ENCODE data around the gene LITAF.
"Not testable (repeated sequence)": the region's sequence is repeated elsewhere in the genome, so short reads cannot be mapped to it uniquely, and the experiment has no call there.

LITAF gene

DNA sequence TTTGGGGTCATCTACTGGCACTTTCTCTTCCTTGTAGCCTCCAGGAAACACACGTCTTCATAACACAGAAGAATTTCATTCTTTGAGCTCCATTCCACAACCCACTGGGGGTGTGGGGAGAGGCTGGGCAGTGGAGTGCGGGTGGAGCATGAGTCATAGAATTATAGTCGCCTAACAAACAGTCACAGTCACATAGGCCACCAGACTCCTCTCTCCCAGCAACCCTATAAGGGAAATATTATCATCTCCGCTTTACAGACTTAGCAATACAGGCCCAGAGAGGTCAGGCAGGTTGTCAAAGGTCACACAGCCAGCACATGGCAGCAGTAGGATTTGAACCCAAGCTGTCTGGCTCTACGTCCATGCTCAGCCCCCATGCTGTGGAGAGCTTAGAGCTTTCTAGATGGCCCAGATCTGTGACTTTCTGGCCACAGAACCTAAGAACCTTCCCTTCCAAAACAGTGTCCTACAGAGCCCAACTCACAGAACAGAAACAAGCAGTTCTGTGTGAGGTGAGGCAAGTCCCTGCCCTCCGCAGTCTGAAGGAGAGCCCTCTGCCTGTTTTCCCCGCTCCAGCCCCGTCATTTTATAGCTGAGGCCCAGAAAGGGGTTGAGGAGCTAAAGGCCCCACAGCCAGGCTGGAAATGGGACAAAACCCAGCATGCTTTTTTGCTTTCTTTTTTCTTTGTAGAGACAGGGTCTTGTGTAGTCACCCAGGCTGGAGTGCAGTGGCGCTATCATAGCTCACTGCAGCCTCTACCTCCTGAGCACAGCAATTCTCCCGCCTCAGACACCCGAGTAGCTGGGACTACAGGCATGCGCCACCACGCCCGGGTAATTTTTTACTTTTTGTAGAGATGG, 10.7 kb upstream of the LITAF start:
- DNase-seq: no peak

DNA sequence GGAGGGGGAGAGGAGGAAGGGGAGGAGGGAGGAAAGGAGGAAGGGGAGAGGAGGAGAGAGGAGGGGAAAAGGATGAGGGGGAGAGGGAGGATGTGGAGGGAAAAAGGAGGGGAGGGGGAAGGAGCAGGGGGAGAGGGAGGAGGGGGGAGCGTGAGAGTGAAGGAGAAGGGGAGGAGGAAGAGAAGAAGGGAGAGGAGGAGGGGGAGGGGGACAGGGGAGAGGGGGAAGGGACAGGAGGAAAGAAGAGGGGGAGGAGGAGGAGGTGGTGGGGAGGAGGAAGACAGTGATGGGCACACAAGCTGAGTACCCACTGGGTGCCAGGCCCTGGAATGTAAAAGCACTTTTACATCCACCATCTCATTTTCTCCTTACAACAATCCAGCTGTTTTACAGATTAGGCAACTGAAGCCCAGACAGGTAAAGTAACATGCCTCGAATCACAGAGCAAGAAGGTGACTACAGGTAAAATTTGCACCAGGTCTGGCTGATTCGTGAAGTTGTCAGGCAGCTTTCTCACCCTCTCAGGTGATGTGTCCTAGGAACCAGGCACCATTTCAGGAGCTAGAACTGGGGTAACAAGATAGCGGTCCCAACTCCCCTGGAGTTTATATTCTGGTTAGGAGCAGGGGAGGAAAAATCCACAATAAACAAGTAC, 10.0 kb upstream of the LITAF start:
- no peak for DNase-seq

DNA sequence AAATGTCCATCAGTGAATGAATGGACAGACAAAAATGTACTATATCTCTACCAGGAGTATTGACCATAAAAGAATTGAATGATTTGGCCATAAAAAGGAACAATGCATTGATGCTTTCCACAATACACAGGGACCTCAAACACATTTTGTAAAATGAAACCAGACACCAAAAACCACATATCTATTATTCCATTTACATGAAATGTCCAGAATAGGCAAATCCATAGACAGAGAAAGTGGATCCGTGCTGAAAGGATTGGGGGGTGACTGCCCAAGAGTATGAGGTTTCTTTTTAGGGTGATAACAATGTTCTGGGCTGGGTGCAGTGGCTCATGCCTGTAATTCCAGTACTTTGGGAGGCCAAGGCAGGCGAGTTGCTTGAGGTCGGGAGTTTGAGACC, 6.9 kb upstream of the LITAF start:
- no peak for DNase-seq

DNA sequence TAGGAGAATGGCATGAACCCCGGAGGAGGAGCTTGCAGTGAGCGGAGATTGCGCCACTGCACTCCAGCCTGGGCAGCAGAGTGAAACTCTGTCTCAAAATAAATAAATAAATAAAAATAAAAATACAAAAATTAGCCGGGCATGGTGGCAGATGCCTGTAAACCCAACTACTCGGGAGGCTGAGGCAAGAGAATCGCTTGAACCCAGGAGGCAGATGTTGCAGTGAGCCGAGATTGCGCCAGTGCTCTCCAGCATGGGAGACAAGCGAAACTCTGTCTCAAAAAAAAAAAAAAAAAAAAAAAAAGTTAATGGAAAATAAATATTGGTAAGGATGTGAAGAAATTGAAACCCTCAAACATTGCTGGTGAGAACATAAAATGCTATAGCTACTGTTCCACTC, 6.4 kb upstream of the LITAF start:
- DNase-seq: not testable (repeated sequence)

DNA sequence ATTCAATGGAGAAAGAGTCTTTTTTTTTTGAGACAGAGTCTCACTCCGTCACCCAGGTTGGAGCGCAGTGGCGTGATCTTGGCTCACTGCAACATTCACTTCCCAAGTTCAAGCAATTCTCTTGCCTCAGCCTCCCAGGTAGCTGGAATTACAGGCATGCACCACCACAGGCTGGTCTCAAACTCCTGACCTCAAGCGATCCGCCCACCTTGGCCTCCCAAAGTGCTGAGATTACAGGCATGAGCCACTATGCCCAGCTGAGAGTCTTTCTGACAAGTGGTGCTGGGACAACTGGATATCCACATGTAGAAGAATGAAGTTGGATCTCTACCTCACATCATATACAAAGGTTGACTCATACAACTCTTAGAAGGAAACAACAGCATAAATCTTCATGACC, 4.9 kb upstream of the LITAF start:
- not testable (repeated sequence) for DNase-seq

DNA sequence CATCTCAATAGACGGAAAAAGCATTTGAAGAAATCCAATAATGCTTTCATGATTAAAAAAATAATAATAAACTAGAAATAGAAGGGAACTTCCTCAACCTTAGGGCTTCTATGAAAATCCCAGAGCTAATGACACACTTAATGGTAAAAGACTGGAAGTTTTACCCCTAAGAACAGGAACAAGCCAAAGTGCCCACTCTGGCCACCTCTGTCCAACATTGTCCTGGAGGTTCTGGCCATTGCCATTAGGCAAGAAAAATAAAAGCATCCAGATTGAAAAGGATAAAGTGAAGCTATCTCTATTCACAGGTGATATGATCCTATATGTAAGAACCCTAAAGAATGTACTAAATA, 2.5 kb upstream of the LITAF start:
- no peak for DNase-seq

DNA sequence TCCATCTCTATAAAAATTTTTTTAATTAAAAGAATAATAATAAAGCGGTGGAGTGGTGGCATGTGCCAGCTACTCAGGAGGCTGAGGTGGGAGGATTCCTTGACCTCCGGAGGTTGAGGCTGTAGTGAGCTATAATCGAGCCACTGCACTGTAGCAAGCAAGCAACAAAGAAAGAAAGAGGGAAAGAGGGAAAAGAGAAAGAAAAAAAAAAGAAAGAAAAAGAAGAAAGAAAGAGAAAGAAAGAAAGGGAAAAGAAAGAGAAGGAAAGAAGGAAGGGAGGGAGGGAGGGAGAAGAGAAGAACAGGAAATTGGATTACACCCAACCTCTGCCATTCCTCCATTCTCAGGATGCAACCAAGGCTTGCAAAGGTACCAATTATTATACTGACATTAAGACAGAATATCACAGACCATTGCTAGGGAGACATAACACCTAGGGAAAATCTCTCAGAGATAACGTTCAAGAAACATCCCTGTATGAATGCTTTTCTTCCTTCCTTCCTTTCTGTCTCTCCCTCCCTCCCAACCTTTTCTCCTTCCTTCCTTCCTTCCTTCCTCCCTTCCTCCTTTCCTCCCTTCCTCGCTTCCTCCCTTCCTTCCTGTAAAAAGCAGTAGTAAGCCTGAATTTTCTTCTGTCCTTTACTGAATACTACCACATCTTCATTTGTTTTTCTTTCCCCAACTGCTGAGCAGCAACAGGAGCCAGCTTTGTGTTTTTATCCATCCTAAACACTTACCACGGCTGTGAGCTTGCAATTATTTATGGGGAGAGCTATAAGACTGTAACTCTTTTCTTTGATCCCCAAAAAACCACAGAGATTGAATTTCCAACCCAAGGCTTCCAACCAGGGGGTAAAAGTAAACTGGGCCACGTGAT, 1.8 kb upstream of the LITAF start:
- no peak for DNase-seq

DNA sequence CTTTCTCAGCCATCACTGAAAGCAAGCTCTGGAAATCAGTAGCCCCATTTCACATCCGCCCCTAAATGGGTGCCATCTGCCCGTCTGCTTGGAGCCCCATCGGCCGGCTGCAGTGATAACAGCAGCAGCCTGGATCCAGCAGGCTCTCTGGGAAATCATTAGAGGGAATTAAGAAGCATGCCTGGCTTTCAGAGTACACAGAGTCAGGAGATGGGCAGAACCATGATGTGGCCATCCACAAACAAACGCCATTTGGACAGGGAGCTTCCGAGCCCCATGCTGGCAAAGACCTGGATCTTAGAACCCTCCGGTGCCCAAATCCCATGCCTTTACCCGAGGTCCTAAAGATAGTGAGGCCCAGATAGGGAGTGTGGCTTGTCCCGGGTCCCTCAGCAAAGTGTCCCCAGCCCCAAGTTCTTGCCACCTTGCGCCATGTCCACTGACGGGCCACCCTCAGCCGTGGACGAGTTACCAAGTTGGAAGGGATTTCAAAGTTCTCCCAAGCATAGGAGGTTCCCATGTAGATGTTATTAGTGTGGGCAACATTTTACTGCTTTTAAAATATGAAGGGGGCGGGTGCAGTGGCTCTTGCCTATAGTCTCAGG, 1.0 kb upstream of the LITAF start:
- no peak for DNase-seq

DNA sequence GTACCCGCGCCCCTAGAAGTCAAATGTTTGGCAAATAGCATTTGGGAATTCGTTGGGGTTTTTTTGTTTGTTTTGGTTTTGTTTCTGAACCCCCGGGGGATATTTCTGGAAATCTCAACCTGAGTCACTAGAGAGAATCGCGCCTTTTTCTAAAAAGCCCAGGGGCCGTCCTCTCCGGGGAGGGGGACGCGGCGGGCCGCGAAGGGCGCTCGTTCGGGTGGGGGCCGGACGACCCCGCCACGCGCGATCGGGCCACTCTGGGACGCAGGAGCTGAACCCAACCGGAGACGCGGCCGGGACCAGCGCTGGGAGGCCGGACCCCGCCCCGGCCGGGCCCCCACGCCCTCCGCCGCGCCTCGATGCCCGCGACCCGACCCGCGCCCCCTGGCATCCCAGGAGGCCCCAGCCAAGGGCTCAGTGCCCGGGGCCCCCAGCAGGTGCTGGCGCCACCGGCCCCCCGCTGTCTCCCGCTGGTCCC, 302 bp downstream of the LITAF start:
- DNase-seq: no peak

DNA sequence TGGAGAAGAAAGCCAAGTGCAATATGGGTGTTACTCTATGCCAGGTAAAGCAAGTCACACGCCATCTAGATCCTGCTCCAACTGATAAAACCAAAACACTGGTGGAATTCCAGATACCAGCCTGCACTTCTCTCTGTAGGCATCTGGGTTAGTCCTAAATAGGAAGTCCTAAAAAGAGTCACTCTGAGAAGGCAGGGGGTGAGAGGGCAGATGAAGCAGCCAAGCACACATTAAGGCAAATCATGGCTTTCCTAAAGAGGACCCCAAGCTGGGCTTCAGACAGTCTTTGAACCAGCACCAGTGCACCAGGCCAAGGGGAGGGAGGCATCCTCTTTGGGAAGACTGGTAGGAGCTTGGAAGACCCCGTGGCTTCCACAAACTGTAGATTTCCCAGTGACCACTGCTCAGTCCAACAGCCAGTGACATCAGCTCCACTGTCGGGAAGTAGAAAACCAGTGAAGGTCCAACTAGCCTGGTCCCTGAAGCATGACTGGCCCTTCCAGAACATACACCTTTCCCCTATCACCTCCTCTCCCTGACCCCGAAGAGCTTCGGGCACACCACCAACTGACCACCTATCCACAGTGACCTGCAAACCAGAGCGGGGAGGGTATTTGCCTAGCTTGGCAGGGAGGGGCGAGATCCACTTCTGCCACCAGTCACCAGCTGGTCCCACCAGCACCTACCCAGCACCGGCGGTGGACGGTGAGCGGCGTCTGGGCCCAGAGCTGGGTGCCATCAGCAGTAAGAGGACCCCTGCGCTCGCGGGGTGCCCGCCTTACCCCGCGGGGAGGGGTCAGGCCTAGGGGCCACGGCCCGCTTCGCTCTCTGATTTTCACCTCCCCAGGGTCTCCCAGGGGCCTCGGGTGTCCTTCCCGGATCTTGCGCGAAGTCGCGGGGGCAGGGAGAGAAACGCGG, 1.0 kb downstream of the LITAF start:
- no peak for DNase-seq

DNA sequence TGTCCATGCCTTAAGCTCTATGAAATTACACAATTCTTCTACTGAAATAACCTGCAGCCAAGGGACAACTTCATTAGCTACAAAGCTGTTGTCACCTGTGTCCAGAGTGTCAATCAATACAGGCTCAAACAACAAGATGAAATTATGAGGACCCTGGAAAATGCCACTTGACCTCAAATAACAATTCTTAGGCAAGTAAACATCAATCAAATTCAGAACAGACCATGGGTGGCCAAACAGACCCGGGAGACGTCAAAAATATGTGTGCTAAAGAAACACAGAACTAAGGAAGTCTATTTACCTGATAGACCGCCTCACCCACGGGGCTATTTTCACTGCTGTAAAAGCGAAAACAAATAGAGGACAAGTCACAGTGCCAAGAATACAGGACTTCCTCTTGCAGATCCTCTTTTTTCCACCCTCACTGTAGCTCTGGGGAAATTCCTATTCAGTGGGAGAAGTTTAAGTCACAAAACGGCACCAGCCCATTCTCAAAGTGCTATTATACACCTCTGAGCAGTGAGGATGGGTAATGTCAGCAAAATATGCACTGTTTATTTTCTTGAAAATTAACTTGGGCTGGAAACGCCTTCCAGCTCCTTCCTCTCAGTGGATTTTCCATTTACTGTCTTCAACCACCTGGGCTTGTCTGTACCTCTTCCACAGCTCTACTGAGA, 2.7 kb downstream of the LITAF start:
- DNase-seq: no peak

DNA sequence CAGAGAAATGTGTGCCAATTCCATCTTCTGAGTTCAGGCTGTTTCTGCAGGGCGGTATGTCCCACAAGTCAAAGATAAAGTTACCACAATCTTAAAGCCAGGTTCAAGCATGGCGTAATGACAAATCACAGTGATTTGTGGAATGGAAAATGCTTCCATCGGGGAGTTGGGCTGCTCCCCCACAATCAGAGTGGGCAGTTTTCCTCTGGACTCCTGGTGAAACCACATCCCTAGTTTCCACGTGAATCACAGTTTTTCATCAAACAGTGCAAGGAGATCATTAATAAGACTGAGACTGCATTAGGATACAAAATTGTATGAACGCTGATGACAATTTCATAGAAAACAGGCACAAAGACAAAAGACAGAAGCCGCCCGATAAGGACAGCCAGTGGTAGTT, 3.6 kb downstream of the LITAF start:
- DNase-seq: no peak

DNA sequence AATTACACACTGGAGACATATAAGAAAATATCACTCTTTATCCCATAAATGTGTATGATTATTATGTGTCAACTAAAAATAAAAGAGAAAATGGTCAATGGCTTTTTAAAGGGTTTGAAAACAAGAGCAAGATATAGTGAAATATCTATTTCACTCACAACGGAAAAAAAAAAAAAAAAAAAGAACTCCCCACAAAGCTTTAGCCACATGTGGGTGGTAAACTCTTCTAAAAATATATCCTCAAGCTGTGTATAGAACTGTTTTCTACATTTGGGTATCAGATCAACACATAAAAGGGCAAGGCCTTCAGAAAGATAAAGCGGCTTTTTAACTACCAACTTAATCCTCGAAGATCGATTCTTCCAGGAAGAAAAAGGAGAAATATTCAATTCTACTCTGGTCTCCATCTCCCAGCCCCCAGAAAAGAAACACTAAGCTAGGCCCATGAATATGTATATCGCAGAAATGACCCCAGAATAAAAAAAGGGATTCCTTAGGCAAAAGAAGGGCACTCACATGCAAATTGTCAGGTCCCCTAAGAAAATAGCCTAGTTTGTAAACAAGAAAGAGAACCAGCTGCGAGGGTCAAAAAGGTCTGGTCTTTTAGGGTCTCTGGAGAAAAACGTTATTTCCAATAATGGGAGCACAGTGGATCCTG, 4.4 kb downstream of the LITAF start:
- DNase-seq: no peak

DNA sequence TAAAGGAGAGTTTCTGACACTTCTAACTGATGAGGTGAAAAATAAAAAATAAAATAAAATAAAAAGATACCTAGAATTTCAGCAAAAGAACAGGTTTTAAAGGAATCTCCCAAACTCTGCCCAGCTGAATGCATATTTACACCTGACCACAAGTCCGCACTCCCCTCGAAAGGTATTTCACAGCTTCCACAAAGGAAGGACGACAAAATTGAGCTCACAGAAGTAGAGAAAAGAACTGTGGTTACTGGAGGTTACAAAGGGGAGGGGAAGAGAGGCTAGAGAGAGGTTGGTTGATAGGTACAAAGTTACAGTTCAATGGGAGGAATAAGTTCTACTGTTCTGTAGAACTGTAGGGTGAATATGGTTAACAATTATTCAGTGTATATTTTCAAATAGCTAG, 5.0 kb downstream of the LITAF start:
- DNase-seq: no peak

DNA sequence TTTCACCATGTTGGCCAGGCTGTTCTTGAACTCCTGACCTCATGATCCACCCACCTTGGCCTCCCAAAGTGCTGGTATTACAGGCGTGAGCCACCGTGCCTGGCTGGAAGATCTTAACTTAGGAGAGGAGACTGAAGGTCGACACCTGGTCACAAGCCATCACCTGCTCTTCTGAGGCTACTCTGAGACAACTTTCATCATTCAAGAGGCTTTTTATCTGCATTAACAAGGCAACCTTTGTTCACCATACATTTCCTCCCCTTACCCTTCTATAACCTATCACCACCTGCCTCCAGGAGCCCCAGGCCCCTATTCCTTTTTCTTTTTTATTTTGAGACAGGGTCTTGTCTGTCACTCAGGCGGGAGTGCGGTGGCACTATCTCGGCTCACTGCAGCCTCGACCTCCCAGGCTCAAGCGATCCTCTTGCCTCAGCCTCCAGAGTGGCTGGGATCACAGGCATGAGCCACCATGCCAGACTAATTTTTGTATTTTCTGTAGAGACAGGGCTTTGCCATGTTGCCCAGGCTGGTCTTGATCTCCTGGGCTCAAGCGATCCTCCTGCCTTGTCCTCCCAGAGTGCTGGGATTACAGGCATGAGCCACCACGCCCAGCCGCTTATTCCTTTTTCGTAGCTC, 6.2 kb downstream of the LITAF start:
- DNase-seq: no peak

DNA sequence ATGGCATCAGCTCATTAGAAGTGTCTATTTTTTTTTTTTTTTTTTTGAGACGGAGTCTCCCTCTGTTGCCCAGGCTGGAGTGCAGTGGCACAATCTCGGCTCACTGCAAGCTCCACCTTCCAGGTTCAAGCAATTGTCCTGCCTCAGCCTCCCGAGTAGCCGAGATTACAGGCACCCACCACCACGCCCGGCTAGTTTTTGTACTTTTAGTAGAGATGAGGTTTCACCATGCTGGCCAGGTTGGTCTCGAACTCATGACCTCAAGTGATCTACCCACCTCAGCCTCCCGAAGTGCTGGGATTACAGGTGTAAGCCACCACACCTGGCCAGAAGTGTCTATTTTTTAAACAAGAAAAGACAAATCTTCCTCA, 9.4 kb downstream of the LITAF start:
- DNase-seq: not testable (repeated sequence)

DNA sequence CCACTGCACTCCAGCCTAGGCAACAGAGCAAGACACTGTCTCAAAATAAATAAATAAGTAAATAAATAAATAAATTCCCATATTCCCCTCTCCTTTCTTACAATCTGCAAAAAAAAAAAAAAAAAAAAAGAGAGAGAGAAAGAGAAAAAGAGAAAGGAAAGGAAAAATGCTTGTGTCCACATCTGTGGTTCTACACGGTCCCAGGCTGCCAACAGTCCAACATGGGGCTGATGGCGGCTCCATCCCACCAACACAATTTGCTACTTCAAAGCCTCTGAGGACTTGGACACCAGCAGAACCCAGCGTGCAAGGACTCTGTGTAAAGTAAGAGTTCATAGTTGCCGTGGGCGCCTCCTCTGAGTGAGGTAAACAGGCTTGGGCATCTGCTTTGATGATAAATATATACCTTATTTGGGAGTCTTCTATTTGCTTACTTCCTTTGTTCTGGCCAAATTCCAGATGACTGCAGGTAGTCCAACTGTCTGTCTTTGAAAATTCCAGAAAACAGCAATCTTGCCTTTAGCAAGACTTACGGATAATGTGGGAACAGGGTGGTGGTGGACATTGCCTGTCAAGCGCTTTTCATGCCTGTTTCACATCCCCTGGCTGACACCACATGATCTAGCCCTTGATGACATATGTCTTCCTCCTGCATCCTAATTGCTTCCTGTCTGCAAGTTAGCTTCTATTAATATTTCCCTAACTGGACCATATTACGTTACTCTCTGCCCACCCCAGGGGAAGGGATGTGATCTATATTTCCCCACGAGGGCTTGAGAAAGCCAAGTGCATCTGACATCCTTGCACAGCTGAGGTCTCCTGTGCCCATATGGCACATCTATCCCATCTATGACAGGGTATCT, 10.1 kb downstream of the LITAF start:
- no peak for DNase-seq

DNA sequence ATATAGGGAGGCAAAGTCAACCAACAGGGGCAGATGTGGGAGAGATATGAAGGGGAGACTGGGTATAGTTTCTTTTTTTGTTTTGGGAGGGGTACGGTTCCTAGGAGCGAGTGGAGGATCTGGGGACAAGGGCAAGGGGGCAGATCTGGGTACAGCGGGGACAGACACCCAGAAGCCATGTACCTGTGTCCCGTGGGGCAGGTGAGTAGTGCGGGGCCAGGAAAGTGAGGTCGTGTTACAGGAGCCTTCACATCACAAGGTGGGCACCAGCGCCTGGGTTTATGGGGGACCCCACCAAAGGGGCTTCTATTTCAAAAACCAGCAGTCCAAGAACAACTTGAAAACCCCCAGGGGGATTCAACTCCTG, 11.5 kb downstream of the LITAF start:
- no peak for DNase-seq

DNA sequence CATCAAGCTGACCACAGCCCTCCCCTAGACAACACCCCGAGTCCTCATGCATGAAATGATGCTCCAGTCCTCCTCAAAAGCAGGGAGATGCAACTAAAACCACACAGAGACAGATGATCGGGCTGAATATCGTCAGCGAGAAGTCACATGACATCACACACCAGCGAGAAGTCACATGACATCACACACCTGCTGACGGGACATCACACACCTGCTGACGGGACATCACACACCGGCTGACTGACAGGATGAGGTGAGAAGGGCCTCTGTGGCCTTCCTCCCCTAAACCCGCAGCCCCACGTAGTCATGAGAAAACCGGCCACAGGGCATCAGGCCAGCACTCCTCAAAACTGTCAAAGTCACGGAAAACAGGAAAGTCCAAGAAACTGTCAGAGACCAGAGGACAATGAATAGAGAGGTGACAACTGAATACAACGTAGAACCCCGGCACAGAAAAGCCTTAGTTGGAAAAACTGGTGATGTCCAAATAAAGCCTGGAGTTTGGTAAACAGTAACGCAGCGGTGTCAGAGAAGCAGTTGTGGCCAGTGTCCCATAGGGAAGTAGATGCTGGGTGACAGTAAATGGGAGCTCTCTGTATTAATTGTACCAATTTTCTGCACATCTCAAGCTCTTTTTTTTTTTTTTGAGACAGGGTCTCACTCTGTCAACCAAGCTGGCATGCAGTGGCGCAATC, 14.3 kb downstream of the LITAF start:
- DNase-seq: no peak

All from DMS79 (cell line).